ENCODE measurements around the gene FUZ.

Gene FUZ

GRCh38 chr19:49781394-49781793 lies 31.7 kb downstream of the FUZ start:
- no peaks in the 10 kb centered on the region for H3K9me2 ChIP-seq (replicated peaks; ENCODE audit: insufficient read depth, low read length)
- no peaks in the 10 kb centered on the region for H4K20me1 ChIP-seq (ENCODE audit: low read depth, low read length)
- no peaks in the 10 kb centered on the region for H3K36me3 ChIP-seq (ENCODE audit: low read length)
- H2AFZ ChIP-seq (ENCODE audit: low read depth, low read length, severe bottlenecking), result no peak overlapping the region
- H3K27ac ChIP-seq (ENCODE audit: low read depth, low read length), result no peak overlapping the region
- H3K4me2 ChIP-seq (ENCODE audit: low read depth, low read length, poor library complexity, severe bottlenecking), result no peak overlapping the region
- no peaks in the 10 kb centered on the region for H3K9me3 ChIP-seq (ENCODE audit: insufficient read depth, low read length)
- no peak overlapping the region for H3K9ac ChIP-seq (ENCODE audit: low read length)
- no peak overlapping the region for H3K4me3 ChIP-seq (ENCODE audit: insufficient read depth, low read length, poor library complexity, severe bottlenecking)
- H3K27me3 ChIP-seq (ENCODE audit: low read length), result no peaks in the 10 kb centered on the region
- peaks cover 6% of the 10 kb centered on the region; the same call in 1 of the 2 replicates for H3K79me2 ChIP-seq (ENCODE audit: insufficient read depth, low read length)
- H3F3A ChIP-seq (ENCODE audit: insufficient read depth), result 0 out of 2 replicates have a peak, but pooled peaks cover 4% of the 10 kb centered on the region
- TF ChIP-seq CTCF (IDR thresholded peaks at IDR 0.05; ENCODE audit: insufficient read depth, low read length, poor library complexity, severe bottlenecking), result no peak
- no peak for TF ChIP-seq EZH2phosphoT487 (conservative IDR thresholded peaks at IDR 0.05; ENCODE audit: low read length)

DNA sequence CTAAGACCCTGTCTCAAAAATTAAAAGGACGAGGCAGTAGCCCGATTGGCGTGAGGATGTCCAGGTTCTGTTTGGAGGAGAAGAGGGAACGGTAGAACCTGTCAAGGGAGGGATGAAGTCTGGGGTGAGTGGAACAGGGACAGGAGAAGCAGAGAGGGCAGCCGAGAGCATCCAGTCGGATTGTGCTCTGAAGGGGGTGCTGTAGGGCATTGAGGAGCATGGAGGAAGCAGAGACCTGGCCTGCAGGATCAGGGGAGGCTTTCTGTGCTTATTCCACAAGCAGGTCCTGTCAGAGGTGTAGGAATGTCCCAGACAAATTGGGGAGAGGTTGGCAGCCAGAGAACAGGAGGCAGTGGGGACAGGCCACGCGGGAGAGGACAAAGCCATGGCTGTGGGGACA lies 32.2 kb downstream of the FUZ start:
- peaks cover 6% of the 10 kb centered on the region; the same call in 1 of the 2 replicates for H3K79me2 ChIP-seq (ENCODE audit: insufficient read depth, low read length)
- no peak overlapping the region for H3K4me3 ChIP-seq (ENCODE audit: insufficient read depth, low read length, poor library complexity, severe bottlenecking)
- H3K27me3 ChIP-seq (ENCODE audit: low read length), result no peaks in the 10 kb centered on the region
- no peak overlapping the region for H3K27ac ChIP-seq (ENCODE audit: low read depth, low read length)
- H3F3A ChIP-seq (ENCODE audit: insufficient read depth), result 0 out of 2 replicates have a peak, but pooled peaks cover 4% of the 10 kb centered on the region
- H3K9ac ChIP-seq (ENCODE audit: low read length), result no peak overlapping the region
- H4K20me1 ChIP-seq (ENCODE audit: low read depth, low read length), result no peaks in the 10 kb centered on the region
- no peaks in the 10 kb centered on the region for H3K36me3 ChIP-seq (ENCODE audit: low read length)
- no peaks in the 10 kb centered on the region for H3K9me3 ChIP-seq (ENCODE audit: insufficient read depth, low read length)
- H3K9me2 ChIP-seq (replicated peaks; ENCODE audit: insufficient read depth, low read length), result no peaks in the 10 kb centered on the region
- H2AFZ ChIP-seq (ENCODE audit: low read depth, low read length, severe bottlenecking), result no peak overlapping the region
- no peak for TF ChIP-seq EZH2phosphoT487 (conservative IDR thresholded peaks at IDR 0.05; ENCODE audit: low read length)
- TF ChIP-seq CTCF (IDR thresholded peaks at IDR 0.05; ENCODE audit: insufficient read depth, low read length, poor library complexity, severe bottlenecking), result no peak
- no peak overlapping the region for H3K4me2 ChIP-seq (ENCODE audit: low read depth, low read length, poor library complexity, severe bottlenecking)

DNA sequence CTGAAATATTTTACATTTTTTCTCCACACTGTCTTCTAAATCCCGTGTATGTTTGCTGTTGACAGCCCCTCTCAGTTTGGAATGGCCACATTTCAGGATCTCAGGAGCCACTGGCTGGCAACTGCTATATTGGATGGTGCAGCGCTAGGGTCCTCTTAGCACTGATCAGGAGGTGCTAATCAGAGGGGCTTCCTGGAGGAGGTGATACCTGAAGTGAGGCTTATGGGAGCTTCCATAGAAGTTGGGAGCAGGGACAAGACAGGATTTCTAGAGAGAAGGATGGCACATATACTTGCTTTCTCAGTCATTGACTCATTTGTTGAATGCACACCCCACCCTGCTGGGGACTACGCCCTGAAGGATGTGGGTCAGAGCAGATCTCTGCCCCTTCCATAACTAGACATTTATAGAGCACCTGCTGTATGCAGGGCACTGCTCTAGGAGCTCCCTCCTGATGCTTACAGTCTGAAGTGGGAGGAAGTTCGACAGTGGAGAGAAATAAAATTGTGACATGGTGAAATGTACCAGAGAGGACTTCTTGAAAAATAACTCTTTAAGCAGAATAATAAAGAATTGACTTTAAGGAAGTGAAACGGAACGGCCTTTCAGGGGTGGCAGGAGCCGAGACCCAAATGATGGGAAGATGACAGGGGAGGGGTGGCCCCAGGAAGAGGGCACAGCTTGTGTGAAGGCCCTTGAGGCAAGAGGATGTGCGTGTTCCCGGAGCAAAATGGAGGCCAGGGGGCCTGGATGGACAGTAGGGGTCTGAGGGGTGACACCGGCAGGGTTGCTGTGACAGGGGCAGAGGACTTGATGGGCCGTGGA lies 33.1 kb downstream of the FUZ start:
- no peak overlapping the region for H3K9ac ChIP-seq (ENCODE audit: low read length)
- no peak overlapping the region for H3K4me2 ChIP-seq (ENCODE audit: low read depth, low read length, poor library complexity, severe bottlenecking)
- H3F3A ChIP-seq (ENCODE audit: insufficient read depth), result 0 out of 2 replicates have a peak, but pooled peaks cover 4% of the 10 kb centered on the region
- H3K9me2 ChIP-seq (replicated peaks; ENCODE audit: insufficient read depth, low read length), result no peaks in the 10 kb centered on the region
- no peaks in the 10 kb centered on the region for H4K20me1 ChIP-seq (ENCODE audit: low read depth, low read length)
- H3K36me3 ChIP-seq (ENCODE audit: low read length), result no peaks in the 10 kb centered on the region
- no peak for TF ChIP-seq EZH2phosphoT487 (conservative IDR thresholded peaks at IDR 0.05; ENCODE audit: low read length)
- no peak for TF ChIP-seq CTCF (IDR thresholded peaks at IDR 0.05; ENCODE audit: insufficient read depth, low read length, poor library complexity, severe bottlenecking)
- no peak overlapping the region for H3K4me3 ChIP-seq (ENCODE audit: insufficient read depth, low read length, poor library complexity, severe bottlenecking)
- H3K27ac ChIP-seq (ENCODE audit: low read depth, low read length), result no peak overlapping the region
- no peaks in the 10 kb centered on the region for H3K27me3 ChIP-seq (ENCODE audit: low read length)
- H3K9me3 ChIP-seq (ENCODE audit: insufficient read depth, low read length), result no peaks in the 10 kb centered on the region
- peaks cover 6% of the 10 kb centered on the region; the same call in 1 of the 2 replicates for H3K79me2 ChIP-seq (ENCODE audit: insufficient read depth, low read length)
- no peak overlapping the region for H2AFZ ChIP-seq (ENCODE audit: low read depth, low read length, severe bottlenecking)
